Lower leg skin (tissue), 3 donors: ENCODE data around the gene DENND5A.

Source experiments
- POLR2A ChIP-seq, 2 donors: fragments of 450-650 bp; IDR thresholded peaks; one replicate each; pipeline ENCODE4 v1.6.1; 2016 to 2017; ENCODE audit warnings: antibody characterized with exemption in 2 of 2, mild to moderate bottlenecking in 1 of 2, moderate library complexity in 1 of 2
- TF ChIP-seq, protein P1 (sequence below), 3 donors: fragments of 450-650 bp; IDR thresholded peaks; one replicate each; pipeline ENCODE4 v1.5.1; 2016; ENCODE audit warnings: antibody characterized with exemption in 3 of 3, mild to moderate bottlenecking in 3 of 3, moderate library complexity in 2 of 3

DNA sequence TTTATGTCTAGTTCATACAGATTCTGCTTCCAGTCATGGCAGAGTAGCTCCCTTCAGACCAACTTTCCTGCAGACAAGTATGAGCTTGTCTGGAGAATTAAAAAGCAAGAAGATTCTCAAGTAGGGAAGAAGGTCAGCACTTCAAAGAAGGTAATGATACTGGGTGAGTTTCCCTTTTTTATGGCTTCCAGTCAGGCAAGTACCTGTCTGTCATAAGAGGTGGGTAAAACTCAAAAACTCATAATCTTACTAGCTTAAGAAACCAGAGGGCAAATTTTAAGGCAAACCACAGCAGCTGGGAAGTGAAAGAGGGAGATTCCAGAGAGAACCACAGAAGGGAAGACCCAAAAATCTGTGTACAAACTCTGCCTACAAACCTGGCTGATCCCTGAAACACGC, 54.2 kb downstream of the DENND5A start:
- TF ChIP-seq POLR2A (IDR thresholded peaks at IDR 0.05): no peak
- TF ChIP-seq, protein P1, sequence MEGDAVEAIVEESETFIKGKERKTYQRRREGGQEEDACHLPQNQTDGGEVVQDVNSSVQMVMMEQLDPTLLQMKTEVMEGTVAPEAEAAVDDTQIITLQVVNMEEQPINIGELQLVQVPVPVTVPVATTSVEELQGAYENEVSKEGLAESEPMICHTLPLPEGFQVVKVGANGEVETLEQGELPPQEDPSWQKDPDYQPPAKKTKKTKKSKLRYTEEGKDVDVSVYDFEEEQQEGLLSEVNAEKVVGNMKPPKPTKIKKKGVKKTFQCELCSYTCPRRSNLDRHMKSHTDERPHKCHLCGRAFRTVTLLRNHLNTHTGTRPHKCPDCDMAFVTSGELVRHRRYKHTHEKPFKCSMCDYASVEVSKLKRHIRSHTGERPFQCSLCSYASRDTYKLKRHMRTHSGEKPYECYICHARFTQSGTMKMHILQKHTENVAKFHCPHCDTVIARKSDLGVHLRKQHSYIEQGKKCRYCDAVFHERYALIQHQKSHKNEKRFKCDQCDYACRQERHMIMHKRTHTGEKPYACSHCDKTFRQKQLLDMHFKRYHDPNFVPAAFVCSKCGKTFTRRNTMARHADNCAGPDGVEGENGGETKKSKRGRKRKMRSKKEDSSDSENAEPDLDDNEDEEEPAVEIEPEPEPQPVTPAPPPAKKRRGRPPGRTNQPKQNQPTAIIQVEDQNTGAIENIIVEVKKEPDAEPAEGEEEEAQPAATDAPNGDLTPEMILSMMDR (IDR thresholded peaks at IDR 0.05): no peak
